ENCODE data around the gene MIXL1.

Gene MIXL1

GRCh38 chr1:226185141-226186036 is 38.1 kb upstream of the MIXL1 start:
- no peak overlapping the region for H2BK5ac ChIP-seq (ENCODE audit: low read length)
- H3K36me3 ChIP-seq (replicated peaks in 1 of 2; ENCODE audit: control insufficient read depth in 2 of 2, insufficient read depth in 2 of 2, low read length in 2 of 2) = peaks cover 0 to 31% of the 10 kb centered on the region in 2 donors
- no peak overlapping the region for H2AK5ac ChIP-seq (ENCODE audit: low read depth, low read length)
- H3K18ac ChIP-seq (ENCODE audit: low read length) = no peak overlapping the region
- no peaks in the 10 kb centered on the region for H3K9me3 ChIP-seq (replicated peaks in 1 of 2; ENCODE audit: control insufficient read depth in 2 of 2, insufficient read depth in 1 of 2, low read depth in 1 of 2, low read length in 2 of 2)
- no peak overlapping the region for H3K27ac ChIP-seq (replicated peaks; ENCODE audit: low read length)
- H3K23ac ChIP-seq (ENCODE audit: low read depth, low read length, poor library complexity) = no peak overlapping the region
- H3K9ac ChIP-seq (ENCODE audit: low read depth, low read length, poor library complexity) = no peak overlapping the region
- H2BK12ac ChIP-seq (ENCODE audit: low read length) = no peak overlapping the region
- peaks cover 4 to 12% of the 10 kb centered on the region in 2 donors for H3K4me1 ChIP-seq (ENCODE audit: control insufficient read depth in 2 of 2, insufficient read depth in 1 of 2, low read depth in 1 of 2, low read length in 2 of 2)
- H3K14ac ChIP-seq (ENCODE audit: low read length) = no peak overlapping the region
- H4K91ac ChIP-seq (ENCODE audit: low read depth, low read length, poor library complexity) = no peak overlapping the region
- H3K79me1 ChIP-seq (ENCODE audit: low read depth, low read length) = peaks cover 10% of the 10 kb centered on the region
- H2AFZ ChIP-seq (ENCODE audit: low read length) = no peak overlapping the region
- peak overlapping the region; percentile 86 for H3K4me2 ChIP-seq (ENCODE audit: insufficient read depth, low read length, poor library complexity, severe bottlenecking)
- no peak overlapping the region for H2BK15ac ChIP-seq (ENCODE audit: low read length)
- H3K4ac ChIP-seq (ENCODE audit: low read length) = no peak overlapping the region
- H3K4me3 ChIP-seq (ENCODE audit: low read length in 2 of 2) = peak overlapping the region; percentile 71 to 89
- no peaks in the 10 kb centered on the region for H3K27me3 ChIP-seq (ENCODE audit: control insufficient read depth in 3 of 3, insufficient read depth in 3 of 3, low read depth in 1 of 3, low read length in 3 of 3)
- no peak overlapping the region for H2BK120ac ChIP-seq (ENCODE audit: low read depth, low read length)
- no peak for DNase-seq (ENCODE audit: low spot score)
- no CpG with 5 or more reads among the region's 14 CpGs for WGBS, 2 donors (ENCODE audit: extremely low coverage in 2 of 2, insufficient read length in 2 of 2, insufficient replicate concordance in 1 of 2)
- H4K8ac ChIP-seq (ENCODE audit: low read depth, low read length) = no peak overlapping the region

DNA sequence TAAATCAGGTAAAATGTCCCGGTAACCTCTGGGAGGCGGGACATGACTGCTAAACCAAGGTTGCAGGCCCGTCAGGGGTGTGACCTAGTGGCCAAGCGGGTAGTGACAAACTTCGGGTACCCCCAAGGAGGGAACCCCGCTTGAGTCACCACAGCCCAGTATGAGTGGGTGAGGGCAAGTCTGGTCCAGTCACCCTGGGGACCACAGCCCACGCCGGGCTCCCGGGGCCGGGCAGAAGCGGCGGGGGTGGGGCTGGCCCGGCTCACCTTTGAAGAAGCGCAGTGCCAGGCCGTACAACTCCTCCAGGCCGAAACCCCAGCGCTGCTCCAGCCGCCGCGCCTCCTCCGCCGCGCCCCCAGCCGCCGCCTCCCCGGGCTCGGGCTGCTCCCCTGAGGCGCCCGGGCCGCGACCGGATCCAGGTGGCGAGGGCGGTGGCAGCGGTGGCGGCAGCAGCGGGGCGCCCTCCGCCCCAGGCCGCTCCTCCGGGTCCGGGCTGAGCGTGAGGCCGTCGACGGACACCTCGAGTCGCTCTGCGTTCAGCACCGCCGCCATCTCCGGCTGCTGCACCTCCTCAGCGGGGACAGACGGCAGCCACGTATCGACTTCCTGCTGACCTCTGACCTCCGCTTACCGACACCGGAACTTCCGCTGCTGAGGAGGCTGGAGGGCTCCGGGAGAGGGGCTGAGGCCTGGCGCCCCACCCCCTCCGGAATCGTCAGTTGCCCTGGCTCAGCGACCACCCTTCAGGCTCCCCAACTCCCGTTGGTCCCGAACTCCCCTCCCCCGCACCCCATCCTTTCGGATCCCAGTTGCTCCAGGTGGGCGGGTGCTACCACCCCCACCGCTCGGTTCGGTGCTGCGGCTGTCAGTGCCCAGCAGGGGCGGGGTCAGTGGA is 37.1 kb upstream of the MIXL1 start, which contains the start of gene ACBD3:
ACBD3 (minus strand) TSS at position 618 of the 895 bp plus-strand sequence; CDS start at position 552, 66 bp downstream.
- Histone ChIP-seq H3K79me1 (ENCODE audit: low read depth, low read length) (peaks cover 10% of the 10 kb centered on the region), H3K4me1 (ENCODE audit: control insufficient read depth in 2 of 2, insufficient read depth in 1 of 2, low read depth in 1 of 2, low read length in 2 of 2) (peaks cover 4 to 12% of the 10 kb centered on the region in 2 donors), H2BK15ac (ENCODE audit: low read length) (peak within 1 kb of the TSS; percentile 2), H2BK12ac (ENCODE audit: low read length) (no peak within 1 kb of the TSS), H3K4ac (ENCODE audit: low read length) (peak within 1 kb of the TSS; percentile 97), H2BK5ac (ENCODE audit: low read length) (peak within 1 kb of the TSS; percentile 90), H2BK120ac (ENCODE audit: low read depth, low read length) (peak within 1 kb of the TSS; percentile 61), H3K18ac (ENCODE audit: low read length) (peak within 1 kb of the TSS; percentile 99), H3K9me3 (replicated peaks in 1 of 2; ENCODE audit: control insufficient read depth in 2 of 2, insufficient read depth in 1 of 2, low read depth in 1 of 2, low read length in 2 of 2) (no peaks in the 10 kb centered on the region), H3K9ac (ENCODE audit: low read depth, low read length, poor library complexity) (peak within 1 kb of the TSS; percentile 97), H3K23ac (ENCODE audit: low read depth, low read length, poor library complexity) (peak within 1 kb of the TSS; percentile 100), H4K91ac (ENCODE audit: low read depth, low read length, poor library complexity) (no peak within 1 kb of the TSS), H3K27me3 (ENCODE audit: control insufficient read depth in 3 of 3, insufficient read depth in 3 of 3, low read depth in 1 of 3, low read length in 3 of 3) (no peaks in the 10 kb centered on the region), H3K4me2 (ENCODE audit: insufficient read depth, low read length, poor library complexity, severe bottlenecking) (peak within 1 kb of the TSS; percentile 86), H2AFZ (ENCODE audit: low read length) (peak within 1 kb of the TSS; percentile 97), H3K27ac (replicated peaks; ENCODE audit: low read length) (peak within 1 kb of the TSS; percentile 80), H3K4me3 (ENCODE audit: low read length in 2 of 2) (peak within 1 kb of the TSS; percentile 89 to 98), H3K36me3 (replicated peaks in 1 of 2; ENCODE audit: control insufficient read depth in 2 of 2, insufficient read depth in 2 of 2, low read length in 2 of 2) (peaks cover 0 to 23% of the 10 kb centered on the region in 2 donors), H3K14ac (ENCODE audit: low read length) (peak within 1 kb of the TSS; percentile 82), H2AK5ac (ENCODE audit: low read depth, low read length) (peak within 1 kb of the TSS; percentile 93), H4K8ac (ENCODE audit: low read depth, low read length) (peak within 1 kb of the TSS; percentile 98)
- peak; percentile 84 for DNase-seq (ENCODE audit: low spot score)
- no CpG with 5 or more reads among the region's 75 CpGs for WGBS, 2 donors (ENCODE audit: extremely low coverage in 2 of 2, insufficient read length in 2 of 2, insufficient replicate concordance in 1 of 2)

GRCh38 chr1:226187019-226187322 is 36.5 kb upstream of the MIXL1 start:
- Histone ChIP-seq H3K18ac (ENCODE audit: low read length) (peak overlapping the region; percentile 98), H3K79me1 (ENCODE audit: low read depth, low read length) (peaks cover 10% of the 10 kb centered on the region), H3K4me1 (ENCODE audit: control insufficient read depth in 2 of 2, insufficient read depth in 1 of 2, low read depth in 1 of 2, low read length in 2 of 2) (peaks cover 4 to 12% of the 10 kb centered on the region in 2 donors), H4K8ac (ENCODE audit: low read depth, low read length) (no peak overlapping the region), H3K9ac (ENCODE audit: low read depth, low read length, poor library complexity) (peak overlapping the region; percentile 79), H3K27me3 (ENCODE audit: control insufficient read depth in 3 of 3, insufficient read depth in 3 of 3, low read depth in 1 of 3, low read length in 3 of 3) (no peaks in the 10 kb centered on the region), H3K23ac (ENCODE audit: low read depth, low read length, poor library complexity) (peak overlapping the region; percentile 100), H4K91ac (ENCODE audit: low read depth, low read length, poor library complexity) (no peak overlapping the region), H2BK5ac (ENCODE audit: low read length) (peak overlapping the region; percentile 90), H3K14ac (ENCODE audit: low read length) (no peak overlapping the region), H2BK12ac (ENCODE audit: low read length) (no peak overlapping the region), H3K4ac (ENCODE audit: low read length) (no peak overlapping the region), H2BK15ac (ENCODE audit: low read length) (peak overlapping the region; percentile 2), H2AK5ac (ENCODE audit: low read depth, low read length) (no peak overlapping the region), H3K4me3 (ENCODE audit: low read length in 2 of 2) (peak overlapping the region; percentile 89 to 98), H2AFZ (ENCODE audit: low read length) (peak overlapping the region; percentile 97), H2BK120ac (ENCODE audit: low read depth, low read length) (peak overlapping the region; percentile 61), H3K4me2 (ENCODE audit: insufficient read depth, low read length, poor library complexity, severe bottlenecking) (peak overlapping the region; percentile 65), H3K27ac (replicated peaks; ENCODE audit: low read length) (peak overlapping the region; percentile 80), H3K9me3 (replicated peaks in 1 of 2; ENCODE audit: control insufficient read depth in 2 of 2, insufficient read depth in 1 of 2, low read depth in 1 of 2, low read length in 2 of 2) (no peaks in the 10 kb centered on the region), H3K36me3 (replicated peaks in 1 of 2; ENCODE audit: control insufficient read depth in 2 of 2, insufficient read depth in 2 of 2, low read length in 2 of 2) (peaks cover 0 to 18% of the 10 kb centered on the region in 2 donors)
- DNase-seq (ENCODE audit: low spot score) = no peak
- no CpG with 5 or more reads among the region's 10 CpGs for WGBS, 2 donors (ENCODE audit: extremely low coverage in 2 of 2, insufficient read length in 2 of 2, insufficient replicate concordance in 1 of 2)

Measured in neuronal stem cell (in vitro differentiated cells).